ENCODE measurements around the gene SLC30A2.

DNA sequence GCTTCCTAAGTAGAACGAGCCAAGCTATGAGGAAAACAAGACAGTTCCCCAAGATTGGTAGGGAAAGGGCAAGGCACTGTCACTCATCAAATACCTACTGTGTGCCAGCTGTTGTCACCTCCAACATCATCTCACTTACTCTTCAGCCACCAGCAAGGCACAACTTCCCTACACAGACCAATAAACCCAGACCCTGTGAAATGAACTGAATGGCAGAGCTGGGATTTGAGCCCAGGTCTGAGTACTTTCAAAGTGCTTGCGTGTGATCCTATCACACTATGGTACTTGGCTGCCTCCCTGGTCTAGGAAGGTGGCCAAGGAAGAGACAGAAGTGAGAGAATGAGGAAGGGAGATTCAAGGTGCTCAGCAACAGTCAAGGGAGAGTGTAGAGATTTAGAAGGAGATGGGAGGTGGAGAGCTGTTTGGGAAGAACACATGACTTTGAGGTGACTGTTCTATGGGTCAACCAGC, 38.2 kb upstream of the SLC30A2 start:
- TF ChIP-seq, protein P1, sequence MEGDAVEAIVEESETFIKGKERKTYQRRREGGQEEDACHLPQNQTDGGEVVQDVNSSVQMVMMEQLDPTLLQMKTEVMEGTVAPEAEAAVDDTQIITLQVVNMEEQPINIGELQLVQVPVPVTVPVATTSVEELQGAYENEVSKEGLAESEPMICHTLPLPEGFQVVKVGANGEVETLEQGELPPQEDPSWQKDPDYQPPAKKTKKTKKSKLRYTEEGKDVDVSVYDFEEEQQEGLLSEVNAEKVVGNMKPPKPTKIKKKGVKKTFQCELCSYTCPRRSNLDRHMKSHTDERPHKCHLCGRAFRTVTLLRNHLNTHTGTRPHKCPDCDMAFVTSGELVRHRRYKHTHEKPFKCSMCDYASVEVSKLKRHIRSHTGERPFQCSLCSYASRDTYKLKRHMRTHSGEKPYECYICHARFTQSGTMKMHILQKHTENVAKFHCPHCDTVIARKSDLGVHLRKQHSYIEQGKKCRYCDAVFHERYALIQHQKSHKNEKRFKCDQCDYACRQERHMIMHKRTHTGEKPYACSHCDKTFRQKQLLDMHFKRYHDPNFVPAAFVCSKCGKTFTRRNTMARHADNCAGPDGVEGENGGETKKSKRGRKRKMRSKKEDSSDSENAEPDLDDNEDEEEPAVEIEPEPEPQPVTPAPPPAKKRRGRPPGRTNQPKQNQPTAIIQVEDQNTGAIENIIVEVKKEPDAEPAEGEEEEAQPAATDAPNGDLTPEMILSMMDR (IDR thresholded peaks at IDR 0.05), result no peak
- TF ChIP-seq POLR2AphosphoS5 (IDR thresholded peaks at IDR 0.05; ENCODE audit: low read depth, low read length) (no peak), REST (IDR thresholded peaks at IDR 0.05; ENCODE audit: insufficient read depth in 1 of 2, low read depth in 2 of 2, low read length in 1 of 2) (no peak)
